Endothelial cell of umbilical vein (primary cell): ENCODE results near the gene EIF4A3. TPM values are rescaled to one million over a fixed set of nuclear protein-coding genes. Genes with fewer than 3 reads are reported as not detected.

Experiments used
- BruUV-seq: library from RNA; stranded (reverse); fragments of 400-500 nt; replicated peaks from 2 replicates; lab custom pipeline; 2021; lab: Mats Ljungman, UMichigan
- CTCF ChIA-PET: fragments of 300-600, 350-600 bp; sonication (Branson Sonifier 250); formaldehyde crosslinking; loops from one replicate; lab custom pipeline; 2021; ENCODE audit warnings: antibody characterized with exemption, inconsistent platforms; lab: Charles Lee
- POLR2A ChIA-PET: fragments of 300-600, 350-600 bp; sonication (Branson Sonifier 250); formaldehyde crosslinking; loops from one replicate; lab custom pipeline; 2021; ENCODE audit warnings: antibody characterized with exemption, inconsistent platforms; lab: Charles Lee
- DNase-seq: peaks from one replicate; pipeline ENCODE4 v3.0.0-alpha.2; 2011; ENCODE audit warnings: low read depth, low spot score
- FAIRE-seq: peaks from 2 replicates; lab custom pipeline; 2011; peaks lifted over from hg19 to GRCh38; lab: Jason Lieb, UNC
- H2AFZ ChIP-seq: 2 replicates; pipeline ENCODE4 v1.6.0; 2012; ENCODE audit warnings: low read depth, low read length, control low read depth, inconsistent platforms
- H3K27ac ChIP-seq: 2 replicates; pipeline ENCODE4 v1.5.1; 2011; ENCODE audit warnings: low read depth, mild to moderate bottlenecking, control low read depth, low read length, moderate library complexity; ENCODE audit not compliant: insufficient read depth
- H3K27me3 ChIP-seq, 2 experiments: 2 replicates each; pipeline versions ENCODE4 v1.6.0 to v1.6.1; 2011; ENCODE audit warnings: low read length in 2 of 2, mixed read lengths in 1 of 2; ENCODE audit not compliant: control insufficient read depth in 2 of 2, insufficient read depth in 2 of 2
- H3K36me3 ChIP-seq, 2 experiments: 2 replicates in 1 of 2; 3 replicates in 1 of 2; pipeline ENCODE4 v1.5.1; 2011; ENCODE audit warnings: low read length in 2 of 2, mild to moderate bottlenecking in 1 of 2, moderate library complexity in 1 of 2; ENCODE audit not compliant: control insufficient read depth in 2 of 2, insufficient read depth in 2 of 2; ENCODE audit errors: extremely low read depth in 1 of 2
- H3K4me1 ChIP-seq: 3 replicates; pipeline ENCODE4 v1.5.1; 2011; ENCODE audit warnings: mild to moderate bottlenecking, low read length; ENCODE audit not compliant: control insufficient read depth, insufficient read depth; ENCODE audit errors: extremely low read depth
- H3K4me2 ChIP-seq: 2 replicates; pipeline ENCODE4 v1.6.1; 2011; ENCODE audit warnings: low read length, control low read depth, mixed read lengths; ENCODE audit not compliant: insufficient read depth
- H3K4me3 ChIP-seq, 3 experiments: fragments of 200-600 bp in 1 of 3; sonication (generic), shearing (Covaris generic) in 1 of 3; replicated peaks in 1 of 3; 2 replicates each; pipeline ENCODE4 v1.5.1; 2011 to 2016; ENCODE audit warnings: control low read depth in 3 of 3, low read length in 3 of 3, mild to moderate bottlenecking in 2 of 3, inconsistent platforms in 1 of 3, low read depth in 1 of 3, moderate library complexity in 1 of 3; ENCODE audit not compliant: insufficient read depth in 1 of 3
- H3K79me2 ChIP-seq: 2 replicates; pipeline ENCODE4 v1.6.0; 2012; ENCODE audit warnings: low read length, inconsistent platforms; ENCODE audit not compliant: control insufficient read depth, insufficient read depth
- H3K9ac ChIP-seq: replicated peaks from 2 replicates; pipeline ENCODE3; 2011; ENCODE audit warnings: low read length, control low read depth; ENCODE audit not compliant: insufficient read depth; ENCODE audit errors: extremely low read depth
- H3K9me1 ChIP-seq: replicated peaks from 3 replicates; pipeline ENCODE4 v1.6.0; 2011; ENCODE audit warnings: mild to moderate bottlenecking, low read length; ENCODE audit not compliant: control insufficient read depth, insufficient read depth; ENCODE audit errors: extremely low read depth
- H3K9me3 ChIP-seq: replicated peaks from 2 replicates; pipeline ENCODE4 v1.5.1; 2012; ENCODE audit warnings: low read length, inconsistent platforms; ENCODE audit not compliant: control insufficient read depth, insufficient read depth
- H4K20me1 ChIP-seq: replicated peaks from 2 replicates; pipeline ENCODE3; 2011; ENCODE audit warnings: mild to moderate bottlenecking, low read length; ENCODE audit not compliant: control insufficient read depth, insufficient read depth; ENCODE audit errors: extremely low read depth
- EZH2 ChIP-seq: IDR thresholded peaks from 2 replicates; pipeline ENCODE4 v1.6.1; 2012; ENCODE audit warnings: borderline replicate concordance, low read depth, mild to moderate bottlenecking, moderate library complexity, low read length, inconsistent platforms; ENCODE audit not compliant: severe bottlenecking
- FOS ChIP-seq: IDR thresholded peaks from 2 replicates; pipeline ENCODE4 v1.6.1; 2011; ENCODE audit warnings: mild to moderate bottlenecking, low read length, moderate library complexity, borderline replicate concordance; ENCODE audit not compliant: insufficient read depth
- GATA2 ChIP-seq: IDR thresholded peaks from 2 replicates; pipeline ENCODE4 v1.7.0; 2011; ENCODE audit warnings: low read depth, mild to moderate bottlenecking, moderate library complexity, mixed read lengths, low read length; ENCODE audit not compliant: insufficient read length, insufficient read depth
- JUN ChIP-seq: IDR thresholded peaks from 2 replicates; pipeline ENCODE4 v1.6.1; 2011; ENCODE audit warnings: borderline replicate concordance, low read depth; ENCODE audit not compliant: insufficient read length, insufficient read depth
- MYC ChIP-seq: IDR thresholded peaks from one replicate; pipeline ENCODE4 v1.6.1; 2011; ENCODE audit warnings: mild to moderate bottlenecking, low read depth, low read length
- POLR2A ChIP-seq: IDR thresholded peaks from 2 replicates; pipeline ENCODE4 v1.6.1; 2012; ENCODE audit warnings: low read depth, mild to moderate bottlenecking, control low read depth, low read length
- POLR2AphosphoS5 ChIP-seq: IDR thresholded peaks from 2 replicates; pipeline ENCODE4 v1.6.1; 2012; ENCODE audit warnings: low read depth, mild to moderate bottlenecking, control low read depth, low read length, moderate library complexity; ENCODE audit not compliant: insufficient read depth
- dilution Hi-C: fragments of 300-500 bp; cut with MboI; formaldehyde crosslinking; loops from one replicate; pipeline ENCODE4 v1.15.0; 2019; ENCODE audit warnings: low sequenced_read_pairs; ENCODE audit not compliant: extremely low pct_ligation_motif_present
- intact Hi-C: fragments of 100-400 bp; cut with micrococcal nuclease; formaldehyde crosslinking; loops from one replicate; pipeline ENCODE4 v1.10.0; 2022
- polyA plus RNA-seq, 4 experiments: library from polyadenylated mRNA; depleted of rRNA in 3 of 4; stranded (reverse) in 3 of 4; unstranded in 1 of 4; fragments of >200 nt; gene quantifications; 2 replicates each; pipeline versions ENCODE4 v1.2.1 to v1.2.3, GENCODE V29; 2011 to 2012; ENCODE audit warnings: missing spikeins in 1 of 4
- total RNA-seq: library from RNA; stranded (reverse); gene quantifications from 2 replicates; pipeline ENCODE4 v1.2.3, GENCODE V29; 2021
- TF ChIP-seq, protein P1 (sequence below): IDR thresholded peaks from 2 replicates; pipeline ENCODE4 v1.6.1; 2011; ENCODE audit not compliant: insufficient read depth, insufficient read length
- TF ChIP-seq, protein P2 (sequence below), 2 donors: IDR thresholded peaks; 1 replicate in 1 of 2; 2 replicates in 1 of 2; pipeline ENCODE4 v1.5.1; 2011; ENCODE audit warnings: low read length in 2 of 2, mild to moderate bottlenecking in 2 of 2, moderate library complexity in 2 of 2, control low read depth in 1 of 2, inconsistent platforms in 1 of 2, low read depth in 1 of 2; ENCODE audit not compliant: insufficient read depth in 1 of 2; ENCODE audit errors: extremely low read depth in 1 of 2

The EIF4A3 gene
- total and polyA plus RNA-seq, 2 donors (not counting 3 experiments of a cell fraction or from before 2014, with no cell fraction given) = 90.4 to 94.5 TPM

DNA sequence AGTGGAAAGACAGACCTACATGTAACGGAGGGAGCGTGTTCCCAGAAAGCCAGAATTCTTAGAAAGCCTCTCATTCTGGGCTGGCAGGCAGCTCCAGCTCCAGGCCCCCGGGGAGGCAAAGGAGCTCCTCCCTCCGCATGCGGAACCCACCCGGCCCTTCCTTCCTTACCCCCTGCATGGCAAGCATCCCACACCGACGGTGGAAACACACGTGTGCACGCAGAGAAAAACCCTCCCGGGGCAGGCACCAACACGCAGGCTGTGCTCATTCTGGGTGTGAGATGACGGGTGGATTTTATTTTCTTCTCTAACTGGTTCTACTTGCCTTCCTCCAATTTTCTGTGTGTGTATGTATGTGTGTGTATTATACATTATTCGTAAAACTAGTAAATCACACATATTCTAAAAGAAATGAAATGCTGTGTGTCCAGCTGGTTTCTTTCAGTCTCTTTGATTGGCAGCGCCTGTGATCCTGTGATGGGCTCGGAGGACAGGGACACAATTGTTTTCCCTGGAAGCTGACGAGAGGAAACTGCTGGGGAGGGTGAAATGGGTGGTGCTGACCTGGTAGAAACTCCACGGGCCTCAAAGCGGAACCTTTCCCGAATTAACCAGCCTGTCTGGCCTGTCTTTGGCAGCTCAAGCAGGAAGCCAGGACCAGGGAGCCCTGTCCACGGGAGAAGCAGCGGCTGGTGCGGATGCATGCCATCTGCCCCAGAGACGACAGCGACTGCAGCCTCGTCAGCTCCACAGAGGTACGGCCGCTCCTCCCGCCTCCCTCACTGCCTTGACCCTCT, 45.1 kb upstream of the EIF4A3 start:
- Histone ChIP-seq H3K9me3 (no peaks in the 10 kb centered on the region), H3K27me3 (peaks cover 0 to 5% of the 10 kb centered on the region in 2 experiments), H3K79me2 (no peaks in the 10 kb centered on the region), H3K36me3 (no peaks in the 10 kb centered on the region), H3K4me1 (no peaks in the 10 kb centered on the region), H3K4me3 (no peak overlapping the region), H3K9me1 (no peaks in the 10 kb centered on the region), H4K20me1 (no peaks in the 10 kb centered on the region), H3K27ac (no peak overlapping the region), H3K9ac (no peak overlapping the region), H2AFZ (peak overlapping the region; percentile 10), H3K4me2 (no peak overlapping the region)
- dilution Hi-C loops = no loop called here
- BruUV-seq = no TSS peak
- DNase-seq (peak; percentile 8), FAIRE-seq (no peak)
- TF ChIP-seq MYC (no peak), GATA2 (no peak), FOS (no peak), POLR2AphosphoS5 (no peak), EZH2 (no peak), JUN (no peak), POLR2A (no peak)
- TF ChIP-seq, protein P1, sequence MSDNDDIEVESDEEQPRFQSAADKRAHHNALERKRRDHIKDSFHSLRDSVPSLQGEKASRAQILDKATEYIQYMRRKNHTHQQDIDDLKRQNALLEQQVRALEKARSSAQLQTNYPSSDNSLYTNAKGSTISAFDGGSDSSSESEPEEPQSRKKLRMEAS = no peak
- TF ChIP-seq, protein P2, sequence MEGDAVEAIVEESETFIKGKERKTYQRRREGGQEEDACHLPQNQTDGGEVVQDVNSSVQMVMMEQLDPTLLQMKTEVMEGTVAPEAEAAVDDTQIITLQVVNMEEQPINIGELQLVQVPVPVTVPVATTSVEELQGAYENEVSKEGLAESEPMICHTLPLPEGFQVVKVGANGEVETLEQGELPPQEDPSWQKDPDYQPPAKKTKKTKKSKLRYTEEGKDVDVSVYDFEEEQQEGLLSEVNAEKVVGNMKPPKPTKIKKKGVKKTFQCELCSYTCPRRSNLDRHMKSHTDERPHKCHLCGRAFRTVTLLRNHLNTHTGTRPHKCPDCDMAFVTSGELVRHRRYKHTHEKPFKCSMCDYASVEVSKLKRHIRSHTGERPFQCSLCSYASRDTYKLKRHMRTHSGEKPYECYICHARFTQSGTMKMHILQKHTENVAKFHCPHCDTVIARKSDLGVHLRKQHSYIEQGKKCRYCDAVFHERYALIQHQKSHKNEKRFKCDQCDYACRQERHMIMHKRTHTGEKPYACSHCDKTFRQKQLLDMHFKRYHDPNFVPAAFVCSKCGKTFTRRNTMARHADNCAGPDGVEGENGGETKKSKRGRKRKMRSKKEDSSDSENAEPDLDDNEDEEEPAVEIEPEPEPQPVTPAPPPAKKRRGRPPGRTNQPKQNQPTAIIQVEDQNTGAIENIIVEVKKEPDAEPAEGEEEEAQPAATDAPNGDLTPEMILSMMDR (IDR thresholded peaks at IDR 0.05; ENCODE audit: extremely low read depth in 1 of 2, insufficient read depth in 1 of 2, low read depth in 1 of 2, low read length in 2 of 2) = no peak
- POLR2A ChIA-PET = no interaction called here
- CTCF ChIA-PET = interaction anchor here (1.0 to 1.5 kb wide), 4 partner anchors 11 to 99 kb away, joined by 3 to 5 read pairs (median 4); no protein-coding TSS in a partner anchor
- intact Hi-C loops = no loop called here
